PC-9 (cell line): ENCODE measurements around the gene PAX1. TPM values are rescaled to one million over a fixed set of nuclear protein-coding genes. Genes with fewer than 3 reads are reported as not detected.

Experiments used
- BruUV-seq: library from RNA; stranded (reverse); fragments of 400-500 nt; replicated peaks from 2 replicates; lab custom pipeline; 2021; lab: Mats Ljungman, UMichigan
- CTCF ChIA-PET: fragments of 300-600 bp; sonication (Branson Sonifier 250); formaldehyde crosslinking; loops from one replicate; lab custom pipeline; 2022; ENCODE audit warnings: antibody characterized with exemption; lab: Charles Lee
- POLR2A ChIA-PET: fragments of 300-600 bp; sonication (Branson Sonifier 250); formaldehyde crosslinking; loops from one replicate; lab custom pipeline; 2022; ENCODE audit warnings: antibody characterized with exemption; ENCODE audit not compliant: unreplicated experiment; lab: Charles Lee
- DNase-seq, 2 experiments: peaks; one replicate each; pipeline versions ENCODE4 v3.0.0 to v3.0.0-alpha.2; 2015 to 2022; ENCODE audit warnings: mixed read lengths in 1 of 2
- H2AFZ ChIP-seq: fragments of 200-600 bp; sonication (generic); 2 replicates; pipeline ENCODE4 v1.8.1; 2017; ENCODE audit warnings: antibody characterized with exemption
- H3F3A ChIP-seq: fragments of 200-600 bp; sonication (generic); 2 replicates; pipeline ENCODE4 v1.8.1; 2017; ENCODE audit warnings: antibody characterized with exemption, mild to moderate bottlenecking, low read depth; ENCODE audit not compliant: insufficient read depth
- H3K27ac ChIP-seq: fragments of 200-600 bp; sonication (generic); 2 replicates; pipeline ENCODE4 v1.6.1; 2016; ENCODE audit warnings: mixed run types
- H3K27me3 ChIP-seq: fragments of 200-600 bp; sonication (generic); 2 replicates; pipeline ENCODE4 v1.6.1; 2016; ENCODE audit warnings: low read depth, mixed run types; ENCODE audit not compliant: insufficient read depth
- H3K36me3 ChIP-seq: fragments of 200-600 bp; sonication (generic); 2 replicates; pipeline ENCODE4 v1.6.1; 2016; ENCODE audit warnings: low read depth, mixed run types
- H3K4me1 ChIP-seq: fragments of 200-600 bp; sonication (generic); replicated peaks from 2 replicates; pipeline ENCODE4 v1.6.1; 2016; ENCODE audit warnings: mixed run types; ENCODE audit not compliant: insufficient read depth
- H3K4me2 ChIP-seq: fragments of 200-600 bp; sonication (generic); 2 replicates; pipeline ENCODE4 v1.6.1; 2017; ENCODE audit warnings: mixed run types
- H3K4me3 ChIP-seq: fragments of 200-600 bp; sonication (generic); 2 replicates; pipeline ENCODE4 v1.6.1; 2016; ENCODE audit warnings: mixed run types
- H3K79me2 ChIP-seq: fragments of 200-600 bp; sonication (generic); 2 replicates; pipeline ENCODE4 v1.6.1; 2017; ENCODE audit warnings: low read depth, mixed run types
- H3K9me2 ChIP-seq: fragments of 200-600 bp; sonication (generic); 2 replicates; pipeline ENCODE4 v1.8.1; 2017; ENCODE audit warnings: mild to moderate bottlenecking; ENCODE audit not compliant: insufficient read depth
- H3K9me3 ChIP-seq: fragments of 200-600 bp; sonication (generic); 2 replicates; pipeline ENCODE4 v1.8.1; 2016; ENCODE audit warnings: low read depth; ENCODE audit not compliant: insufficient read depth
- H4K20me1 ChIP-seq: fragments of 200-600 bp; sonication (generic); 2 replicates; pipeline ENCODE4 v1.8.1; 2017; ENCODE audit not compliant: insufficient read depth
- CTCF ChIP-seq: fragments of 200-600 bp; sonication (generic); conservative IDR thresholded peaks from 2 replicates; pipeline ENCODE4 v1.6.1; 2017; ENCODE audit warnings: mixed run types, antibody characterized with exemption, mild to moderate bottlenecking, moderate library complexity
- EZH2 ChIP-seq: fragments of 200-600 bp; sonication (generic); IDR thresholded peaks from 2 replicates; pipeline ENCODE4 v1.8.0; 2017; ENCODE audit warnings: antibody characterized with exemption, low read depth
- intact Hi-C: fragments of 100-400 bp; cut with micrococcal nuclease; formaldehyde crosslinking; loops from one replicate; pipeline ENCODE4 v1.10.0; 2022; ENCODE audit not compliant: unreplicated experiment
- total RNA-seq: library from RNA; stranded (reverse); gene quantifications from 2 replicates; pipeline ENCODE4 v1.2.3, GENCODE V29; 2021

The PAX1 gene
- total RNA-seq, 1 experiment from 2014 or later = not detected

- Histone ChIP-seq H3K27me3 (peaks cover 42% of the 10 kb centered on the region), H3K36me3 (no peaks in the 10 kb centered on the region), H4K20me1 (no peaks in the 10 kb centered on the region), H3K4me1 (no peaks in the 10 kb centered on the region), H3F3A (no peaks in the 10 kb centered on the region), H3K4me2 (no peak overlapping the region), H3K9me3 (no peaks in the 10 kb centered on the region), H3K27ac (no peak overlapping the region), H3K79me2 (no peaks in the 10 kb centered on the region), H2AFZ (no peak overlapping the region), H3K9me2 (no peaks in the 10 kb centered on the region), H3K4me3 (no peak overlapping the region)
- BruUV-seq = no TSS peak
- TF ChIP-seq CTCF = no peak
- no peak for TF ChIP-seq EZH2
- CTCF ChIA-PET = no interaction called here
- intact Hi-C loops = no loop called here
- POLR2A ChIA-PET = no interaction called here
- no peak for DNase-seq
These were observed 24.1 kb upstream of the PAX1 start for GRCh38 chr20:21681234-21681921.

- Histone ChIP-seq H3K9me3 (no peaks in the 10 kb centered on the region), H3K27ac (no peak overlapping the region), H3K36me3 (no peaks in the 10 kb centered on the region), H3K9me2 (no peaks in the 10 kb centered on the region), H3K4me2 (no peak overlapping the region), H3K4me3 (no peak overlapping the region), H3K27me3 (peaks cover 42% of the 10 kb centered on the region), H3F3A (no peaks in the 10 kb centered on the region), H4K20me1 (no peaks in the 10 kb centered on the region), H3K4me1 (no peaks in the 10 kb centered on the region), H2AFZ (no peak overlapping the region), H3K79me2 (no peaks in the 10 kb centered on the region)
- no peak for TF ChIP-seq EZH2
- TF ChIP-seq CTCF = no peak
- intact Hi-C loops = no loop called here
- CTCF ChIA-PET = no interaction called here
- BruUV-seq = no TSS peak
- no peak for DNase-seq
- POLR2A ChIA-PET = no interaction called here
These were observed 23.5 kb upstream of the PAX1 start for GRCh38 chr20:21681922-21682318.

- Histone ChIP-seq H3F3A (no peaks in the 10 kb centered on the region), H3K36me3 (no peaks in the 10 kb centered on the region), H3K4me3 (no peak overlapping the region), H3K79me2 (no peaks in the 10 kb centered on the region), H4K20me1 (no peaks in the 10 kb centered on the region), H3K4me2 (no peak overlapping the region), H3K9me2 (no peaks in the 10 kb centered on the region), H2AFZ (no peak overlapping the region), H3K4me1 (no peaks in the 10 kb centered on the region), H3K9me3 (no peaks in the 10 kb centered on the region), H3K27me3 (peaks cover 42% of the 10 kb centered on the region), H3K27ac (no peak overlapping the region)
- intact Hi-C loops = no loop called here
- POLR2A ChIA-PET = no interaction called here
- no peak for DNase-seq
- CTCF ChIA-PET = no interaction called here
- TF ChIP-seq CTCF = no peak
- TF ChIP-seq EZH2 = no peak
- BruUV-seq = no TSS peak
These were observed 22.9 kb upstream of the PAX1 start for GRCh38 chr20:21682521-21682954.
